ENCODE measurements around the gene KCNJ6. TPM values are rescaled to one million over a fixed set of nuclear protein-coding genes. Genes with fewer than 3 reads are reported as not detected.
"Not testable (repeated sequence)": the region's sequence is repeated elsewhere in the genome, so short reads cannot be mapped to it uniquely, and the experiment has no call there.

KCNJ6 gene
- total RNA-seq, 2 experiments from 2014 or later, result not detected

DNA sequence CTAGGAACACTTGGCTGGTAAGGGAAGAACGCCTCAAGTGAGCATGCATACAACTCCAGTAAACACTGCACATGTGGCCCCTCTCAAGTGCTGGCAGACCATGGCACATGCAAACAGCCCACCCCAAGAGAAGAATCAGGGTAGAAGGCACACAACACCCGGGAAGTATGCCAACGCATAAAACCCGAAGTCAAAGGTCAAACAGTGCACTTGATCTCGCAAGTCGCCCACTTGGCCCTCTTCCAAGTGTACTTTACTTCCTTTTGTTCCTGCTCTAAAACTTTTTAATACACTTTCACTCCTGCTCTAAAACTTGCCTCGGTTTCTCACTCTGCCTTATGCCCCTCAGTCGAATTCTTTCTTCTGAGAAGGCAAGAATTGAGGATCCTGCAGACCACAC is 4.0 kb upstream of the KCNJ6 start:
- CTCF ChIA-PET; ATAC-seq; DNase-seq; H3K36me3 Mint-ChIP-seq; H3K27ac Mint-ChIP-seq; H3K9me3 Mint-ChIP-seq (ENCODE audit: low read depth); H3K4me1 Mint-ChIP-seq; H3K4me3 Mint-ChIP-seq: not testable (repeated sequence)
- H3K27me3 Mint-ChIP-seq, result peaks cover 31% of the 10 kb centered on the region

DNA sequence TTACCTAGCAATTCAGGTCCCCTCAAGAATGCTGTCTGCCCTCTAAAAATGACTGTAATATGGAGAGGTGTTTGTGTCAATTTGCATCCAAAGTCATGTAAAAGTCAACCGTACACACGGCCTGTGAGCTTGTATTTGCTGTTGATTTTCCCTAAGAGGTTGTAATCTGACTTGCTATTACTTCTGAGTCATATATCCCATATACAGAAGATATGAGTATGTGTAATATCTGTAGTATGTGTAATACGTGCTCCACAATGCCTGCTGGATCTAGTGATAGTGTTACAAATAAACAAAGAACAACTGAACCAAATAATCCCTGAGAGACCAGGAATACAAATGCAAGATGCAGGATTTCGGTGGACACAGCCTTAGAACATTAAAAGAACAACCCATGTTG is 1.4 kb upstream of the KCNJ6 start:
- H3K4me1 Mint-ChIP-seq, result no peaks in the 10 kb centered on the region
- peaks cover 43% of the 10 kb centered on the region for H3K27me3 Mint-ChIP-seq
- CTCF ChIA-PET, result no interaction called here
- H3K27ac Mint-ChIP-seq, result no peak overlapping the region
- DNase-seq (no peak), ATAC-seq (no peak)
- no peak overlapping the region for H3K4me3 Mint-ChIP-seq
- peaks cover 2% of the 10 kb centered on the region for H3K9me3 Mint-ChIP-seq (ENCODE audit: low read depth)
- H3K36me3 Mint-ChIP-seq, result peaks cover 2% of the 10 kb centered on the region

DNA sequence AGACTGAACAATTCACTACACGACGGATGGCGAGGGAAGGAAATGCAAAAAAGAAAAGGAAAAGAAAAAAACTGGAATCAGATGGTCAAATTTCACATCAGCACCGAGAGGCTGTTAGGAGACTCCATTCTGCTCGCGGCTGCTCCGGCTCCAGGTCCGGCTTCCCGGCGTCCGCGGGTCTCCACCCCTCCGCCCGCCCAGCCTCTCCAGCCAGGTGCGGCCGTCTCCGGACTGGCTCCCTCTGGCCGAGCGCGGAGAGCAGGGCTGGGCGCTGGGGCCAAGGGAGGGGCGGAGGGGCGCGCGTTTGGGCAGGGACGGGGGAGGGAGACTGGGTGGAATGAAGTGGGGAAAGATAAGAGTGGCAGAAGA is 332 bp downstream of the KCNJ6 start:
- CTCF ChIA-PET, result no interaction called here
- ATAC-seq (no peak), DNase-seq (no peak)
- Mint-ChIP-seq H3K4me3 (no peak overlapping the region), H3K4me1 (no peaks in the 10 kb centered on the region), H3K9me3 (ENCODE audit: low read depth) (peaks cover 2% of the 10 kb centered on the region), H3K36me3 (peaks cover 2% of the 10 kb centered on the region), H3K27me3 (peaks cover 43% of the 10 kb centered on the region), H3K27ac (no peak overlapping the region)

DNA sequence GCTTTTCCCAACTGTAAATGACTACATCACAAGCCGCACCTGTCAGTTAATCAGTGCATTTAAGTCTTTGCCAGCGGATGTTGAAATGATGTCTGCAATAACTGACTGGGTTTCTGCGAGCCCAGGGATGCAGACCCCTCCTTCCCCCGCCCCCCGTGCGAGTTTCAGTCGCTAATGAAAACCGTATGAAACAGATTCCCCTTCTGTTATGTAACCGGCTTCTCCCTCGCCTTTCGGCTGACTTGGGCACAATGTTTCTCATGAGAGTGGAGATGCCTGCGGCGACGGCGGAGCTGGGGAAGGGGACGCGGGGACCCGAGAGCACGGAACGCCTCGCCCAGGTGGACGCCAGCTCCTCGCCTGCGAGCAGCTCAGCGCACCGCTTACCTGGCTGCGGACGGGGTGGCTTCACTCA is 753 bp downstream of the KCNJ6 start:
- H3K4me3 Mint-ChIP-seq, result no peak overlapping the region
- no peak overlapping the region for H3K27ac Mint-ChIP-seq
- CTCF ChIA-PET, result no interaction called here
- peaks cover 2% of the 10 kb centered on the region for H3K36me3 Mint-ChIP-seq
- peaks cover 2% of the 10 kb centered on the region for H3K9me3 Mint-ChIP-seq (ENCODE audit: low read depth)
- DNase-seq, result no peak
- no peaks in the 10 kb centered on the region for H3K4me1 Mint-ChIP-seq
- peaks cover 45% of the 10 kb centered on the region for H3K27me3 Mint-ChIP-seq
- ATAC-seq, result no peak

DNA sequence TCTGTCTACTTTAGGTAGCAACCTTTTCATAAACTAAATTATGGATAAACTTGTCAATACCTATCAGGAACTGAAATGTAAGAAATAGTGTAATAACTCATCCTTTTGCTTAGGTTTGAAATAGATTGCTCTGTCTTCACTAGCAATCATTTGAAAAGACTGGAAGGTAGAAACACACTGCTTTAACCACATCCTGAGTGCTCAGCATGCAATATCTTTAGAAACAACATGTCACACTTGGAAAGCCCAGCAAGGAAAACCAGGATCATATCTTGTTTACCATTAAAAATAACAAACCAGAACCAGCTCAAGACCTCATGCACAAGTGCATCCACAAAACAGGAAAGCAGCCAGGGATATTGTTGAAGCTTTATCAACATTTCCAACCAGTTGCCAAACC is 3.6 kb downstream of the KCNJ6 start:
- H3K4me3 Mint-ChIP-seq, result no peak overlapping the region
- H3K9me3 Mint-ChIP-seq (ENCODE audit: low read depth), result peaks cover 2% of the 10 kb centered on the region
- ATAC-seq (no peak), DNase-seq (no peak)
- peaks cover 37% of the 10 kb centered on the region for H3K27me3 Mint-ChIP-seq
- no peak overlapping the region for H3K27ac Mint-ChIP-seq
- H3K36me3 Mint-ChIP-seq, result peaks cover 2% of the 10 kb centered on the region
- CTCF ChIA-PET, result no interaction called here
- no peaks in the 10 kb centered on the region for H3K4me1 Mint-ChIP-seq

DNA sequence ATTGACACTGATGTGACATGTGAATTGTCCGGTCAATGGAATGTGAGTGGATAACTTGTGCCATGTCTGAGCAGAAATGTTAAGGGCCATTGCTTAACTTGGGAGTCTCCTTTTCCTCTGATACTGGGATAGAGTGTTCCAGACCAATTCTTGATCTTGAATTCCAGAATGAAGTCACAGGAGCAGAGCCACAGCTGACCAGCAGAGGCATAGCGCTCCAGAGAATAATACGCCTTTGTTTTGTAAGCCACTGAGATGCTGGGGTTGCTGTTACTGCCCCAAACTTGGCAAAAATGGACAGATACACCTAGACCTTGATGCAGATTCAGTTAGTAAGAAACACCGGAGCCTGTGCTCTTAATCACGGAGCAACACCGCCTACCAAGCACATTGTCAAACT is 6.3 kb downstream of the KCNJ6 start:
- DNase-seq (no peak), ATAC-seq (no peak)
- Mint-ChIP-seq H3K4me3 (no peak overlapping the region), H3K36me3 (no peaks in the 10 kb centered on the region), H3K27ac (no peak overlapping the region), H3K9me3 (ENCODE audit: low read depth) (no peaks in the 10 kb centered on the region), H3K4me1 (no peaks in the 10 kb centered on the region), H3K27me3 (peaks cover 13% of the 10 kb centered on the region)
- CTCF ChIA-PET, result no interaction called here

DNA sequence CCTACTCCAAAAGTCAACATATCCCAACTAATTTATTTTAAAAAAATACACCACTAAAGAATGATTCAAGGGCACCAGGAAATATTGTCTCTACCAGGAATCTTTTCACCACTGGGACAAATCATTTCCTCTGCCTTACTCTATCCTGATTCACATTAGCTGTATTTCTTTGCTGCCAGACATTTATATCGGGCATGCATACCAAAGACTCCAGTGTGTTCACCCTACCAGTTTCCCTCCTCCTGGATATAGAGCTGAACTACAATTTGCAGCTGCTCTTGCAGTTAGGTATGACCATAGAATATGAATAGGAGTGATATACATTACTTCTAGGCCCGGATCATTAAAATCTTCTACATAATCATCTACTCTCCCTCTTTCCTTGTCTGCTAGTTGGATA is 7.6 kb downstream of the KCNJ6 start:
- H3K9me3 Mint-ChIP-seq (ENCODE audit: low read depth), result no peaks in the 10 kb centered on the region
- CTCF ChIA-PET, result no interaction called here
- no peaks in the 10 kb centered on the region for H3K36me3 Mint-ChIP-seq
- peaks cover 7% of the 10 kb centered on the region for H3K27me3 Mint-ChIP-seq
- no peak for DNase-seq
- no peak for ATAC-seq
- no peaks in the 10 kb centered on the region for H3K4me1 Mint-ChIP-seq
- no peak overlapping the region for H3K27ac Mint-ChIP-seq
- no peak overlapping the region for H3K4me3 Mint-ChIP-seq

DNA sequence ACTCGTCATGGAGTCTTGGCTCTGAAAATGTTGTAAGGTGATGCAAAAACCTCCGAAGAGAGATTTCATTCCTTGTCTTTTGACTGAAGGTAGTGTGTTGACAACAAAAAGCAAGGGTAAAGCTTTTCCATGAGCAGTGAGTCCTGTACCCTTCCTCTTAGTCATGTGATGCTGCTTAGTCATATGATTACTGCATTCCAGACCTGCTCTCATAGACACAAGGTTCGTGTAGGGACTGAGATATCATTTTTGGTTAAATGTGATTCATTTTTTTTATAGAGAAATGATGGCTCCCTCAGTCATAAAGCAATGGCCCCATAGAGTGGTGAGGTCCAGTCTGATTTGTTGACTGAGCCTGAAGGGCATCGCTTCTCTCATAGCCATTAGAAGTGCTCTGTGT is 9.2 kb downstream of the KCNJ6 start:
- Mint-ChIP-seq H3K27me3 (peaks cover 8% of the 10 kb centered on the region), H3K36me3 (no peaks in the 10 kb centered on the region), H3K27ac (no peak overlapping the region), H3K4me3 (no peak overlapping the region), H3K9me3 (ENCODE audit: low read depth) (no peaks in the 10 kb centered on the region), H3K4me1 (no peaks in the 10 kb centered on the region)
- ATAC-seq (no peak), DNase-seq (no peak)
- CTCF ChIA-PET, result no interaction called here

DNA sequence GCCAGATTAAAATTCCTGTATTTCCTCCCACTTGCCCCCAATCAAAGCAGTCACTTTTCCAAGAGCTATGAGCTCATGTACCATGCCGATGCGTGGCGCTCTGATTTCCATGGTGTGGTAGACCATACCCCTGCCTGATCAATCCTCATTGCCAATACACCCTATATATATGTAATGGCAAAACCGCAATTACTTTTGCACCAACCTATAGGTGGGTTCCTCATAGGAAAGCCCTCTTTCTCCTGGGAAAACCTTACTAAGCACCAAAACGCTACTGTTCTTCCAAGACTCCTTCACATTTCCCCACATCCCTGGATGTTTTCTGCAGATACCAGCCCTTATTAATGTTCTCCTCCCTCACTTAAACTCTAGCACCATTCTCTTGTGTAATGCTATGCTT is 11.0 kb downstream of the KCNJ6 start:
- no peaks in the 10 kb centered on the region for H3K9me3 Mint-ChIP-seq (ENCODE audit: low read depth)
- H3K27me3 Mint-ChIP-seq, result peaks cover 4% of the 10 kb centered on the region
- CTCF ChIA-PET, result no interaction called here
- no peak for ATAC-seq
- no peak overlapping the region for H3K27ac Mint-ChIP-seq
- no peak overlapping the region for H3K4me3 Mint-ChIP-seq
- DNase-seq, result no peak
- H3K4me1 Mint-ChIP-seq, result no peaks in the 10 kb centered on the region
- no peaks in the 10 kb centered on the region for H3K36me3 Mint-ChIP-seq

DNA sequence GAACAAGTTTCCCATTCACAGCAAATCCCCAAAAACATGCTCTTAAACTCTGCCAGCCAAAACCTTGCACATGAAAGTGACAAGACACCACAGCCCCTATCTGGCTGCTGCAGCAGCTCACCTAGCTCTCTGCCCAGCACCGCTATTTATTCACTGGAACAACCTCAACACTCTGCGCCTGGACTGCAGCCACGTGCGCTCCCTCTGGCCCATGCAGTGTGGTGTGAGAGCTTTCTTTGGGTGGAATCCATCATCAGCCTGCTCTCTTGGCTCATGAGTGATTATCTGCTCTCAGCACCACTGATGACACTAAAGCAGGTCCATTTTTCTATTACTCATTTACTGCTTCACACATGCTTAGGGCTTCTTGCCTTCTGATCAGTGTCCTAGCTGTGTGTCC is 11.4 kb downstream of the KCNJ6 start:
- Mint-ChIP-seq H3K4me3 (no peak overlapping the region), H3K36me3 (no peaks in the 10 kb centered on the region), H3K4me1 (no peaks in the 10 kb centered on the region), H3K27ac (no peak overlapping the region), H3K27me3 (peaks cover 4% of the 10 kb centered on the region), H3K9me3 (ENCODE audit: low read depth) (no peaks in the 10 kb centered on the region)
- DNase-seq (no peak), ATAC-seq (no peak)
- CTCF ChIA-PET, result no interaction called here

DNA sequence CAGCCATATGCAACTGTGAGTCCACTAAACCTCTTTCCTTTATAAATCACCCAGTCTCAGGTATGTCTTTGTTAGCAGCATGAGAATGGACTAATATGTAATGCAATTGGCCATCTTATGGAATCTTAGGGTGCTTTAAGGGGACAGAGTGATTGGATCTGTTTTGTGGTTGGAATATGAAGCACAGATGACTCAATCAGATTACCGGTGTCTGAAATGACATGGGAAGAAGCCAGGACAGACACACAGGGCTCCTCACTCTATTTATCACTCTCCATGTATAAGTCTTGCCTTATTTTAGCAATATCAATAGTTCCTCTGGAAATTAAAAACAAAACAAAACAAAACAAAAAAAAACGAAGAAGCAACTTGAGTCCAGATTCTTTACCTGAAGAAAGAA is 12.9 kb downstream of the KCNJ6 start:
- Mint-ChIP-seq H3K4me1 (no peaks in the 10 kb centered on the region), H3K27ac (no peak overlapping the region), H3K4me3 (no peak overlapping the region), H3K36me3 (no peaks in the 10 kb centered on the region), H3K27me3 (peaks cover 6% of the 10 kb centered on the region), H3K9me3 (ENCODE audit: low read depth) (no peaks in the 10 kb centered on the region)
- DNase-seq (no peak), ATAC-seq (no peak)
- CTCF ChIA-PET, result no interaction called here

DNA sequence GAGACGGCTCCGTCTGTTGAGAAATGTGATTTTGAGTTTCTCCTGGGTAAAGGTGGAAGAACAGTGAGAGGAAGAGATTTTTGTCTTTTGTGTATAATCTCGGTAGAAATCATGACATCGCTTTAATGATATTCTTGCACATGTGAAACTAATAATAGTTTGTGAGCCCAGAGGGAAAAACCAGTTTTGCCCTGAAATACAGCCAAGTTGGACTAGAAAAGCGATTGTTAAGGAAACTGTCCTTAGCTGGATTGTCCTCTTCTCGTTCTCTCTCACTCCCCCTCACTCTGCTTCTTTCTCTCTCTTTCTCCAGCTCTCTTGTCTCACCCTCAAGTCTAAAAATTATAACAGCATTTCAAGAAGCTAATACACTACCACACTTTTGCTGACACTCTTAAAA is 17.1 kb downstream of the KCNJ6 start:
- CTCF ChIA-PET, result no interaction called here

DNA sequence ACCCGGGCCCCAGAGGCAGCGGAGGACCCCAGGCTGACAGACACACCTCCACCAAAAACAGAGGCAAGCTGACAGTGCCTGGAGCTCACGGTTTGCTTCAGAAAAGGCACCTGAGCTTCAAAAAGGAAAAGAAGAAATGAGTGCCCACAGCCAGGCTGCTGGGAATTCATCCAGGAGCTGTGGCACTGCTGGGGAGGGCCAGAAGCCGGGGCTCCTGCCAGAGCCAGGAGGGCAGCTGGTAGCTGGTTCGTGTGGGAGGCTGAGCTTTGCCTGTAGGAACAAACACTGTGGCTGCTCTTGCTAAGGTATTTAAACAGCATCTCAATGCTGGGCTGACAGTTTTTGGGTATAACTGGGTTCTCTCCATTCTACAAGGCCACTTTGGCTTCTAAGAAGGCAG is 19.5 kb downstream of the KCNJ6 start:
- no peaks in the 10 kb centered on the region for H3K9me3 Mint-ChIP-seq (ENCODE audit: low read depth)
- ATAC-seq, result no peak
- H3K4me3 Mint-ChIP-seq, result no peak overlapping the region
- H3K4me1 Mint-ChIP-seq, result no peaks in the 10 kb centered on the region
- CTCF ChIA-PET, result no interaction called here
- no peak overlapping the region for H3K27ac Mint-ChIP-seq
- H3K36me3 Mint-ChIP-seq, result no peaks in the 10 kb centered on the region
- DNase-seq, result no peak
- H3K27me3 Mint-ChIP-seq, result peaks cover 3% of the 10 kb centered on the region

More for the DNA sequence above, 17.1 kb downstream of the KCNJ6 start:
- Mint-ChIP-seq H3K9me3 (ENCODE audit: low read depth) (no peaks in the 10 kb centered on the region), H3K4me3 (no peak overlapping the region), H3K4me1 (no peaks in the 10 kb centered on the region), H3K36me3 (no peaks in the 10 kb centered on the region), H3K27ac (no peak overlapping the region), H3K27me3 (peaks cover 6% of the 10 kb centered on the region)
- ATAC-seq (no peak), DNase-seq (no peak)

DNA sequence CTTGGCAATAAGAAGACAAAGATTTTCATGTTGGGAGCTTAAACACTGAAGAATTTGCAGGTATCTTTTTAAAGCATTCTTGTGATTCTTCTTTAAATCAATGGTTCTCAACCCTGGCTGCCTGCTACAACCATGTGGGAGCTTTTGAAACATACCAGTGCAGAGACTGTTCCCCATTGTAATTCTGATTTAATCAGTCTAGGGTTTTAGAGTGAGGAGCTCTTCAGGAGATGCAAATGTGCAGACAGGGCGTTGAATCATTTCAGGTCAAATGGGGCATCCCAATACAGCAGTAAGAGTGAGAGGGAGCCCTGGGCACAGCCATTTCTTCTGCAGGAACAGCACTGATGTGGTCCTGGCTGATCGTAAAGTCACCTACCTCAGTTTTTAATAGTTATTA is 24.3 kb downstream of the KCNJ6 start:
- CTCF ChIA-PET, result no interaction called here
- Mint-ChIP-seq H3K9me3 (ENCODE audit: low read depth) (no peaks in the 10 kb centered on the region), H3K36me3 (no peaks in the 10 kb centered on the region), H3K27me3 (no peaks in the 10 kb centered on the region), H3K4me1 (no peaks in the 10 kb centered on the region), H3K27ac (no peak overlapping the region), H3K4me3 (no peak overlapping the region)
- DNase-seq, result no peak
- no peak for ATAC-seq

DNA sequence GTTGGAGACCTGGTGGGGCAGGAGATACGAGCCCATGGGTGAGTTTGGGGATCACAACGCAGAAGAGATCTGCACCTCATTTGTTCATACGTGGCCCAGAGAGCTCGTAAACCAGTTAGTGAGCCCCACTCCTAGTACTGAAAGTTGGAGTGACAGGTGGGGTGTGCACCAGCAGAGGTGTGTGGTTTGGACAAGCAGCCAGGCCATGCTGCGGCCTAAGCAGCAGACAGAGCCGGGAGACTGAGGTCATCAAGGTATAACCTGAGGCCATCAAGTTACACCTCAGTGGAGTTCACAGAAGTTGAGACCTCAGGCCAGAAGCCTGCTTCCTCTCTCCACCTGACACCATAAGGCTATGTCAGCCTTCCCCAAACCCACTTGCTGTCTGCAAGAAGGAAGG is 27.6 kb downstream of the KCNJ6 start:
- H3K4me1 Mint-ChIP-seq, result no peaks in the 10 kb centered on the region
- no peak for DNase-seq
- H3K27me3 Mint-ChIP-seq, result no peaks in the 10 kb centered on the region
- CTCF ChIA-PET, result no interaction called here
- no peak for ATAC-seq
- H3K9me3 Mint-ChIP-seq (ENCODE audit: low read depth), result no peaks in the 10 kb centered on the region
- no peak overlapping the region for H3K4me3 Mint-ChIP-seq
- no peaks in the 10 kb centered on the region for H3K36me3 Mint-ChIP-seq
- H3K27ac Mint-ChIP-seq, result no peak overlapping the region

Measured in activated CD8-positive, alpha-beta memory T cell treated with anti-CD3 and anti-CD28 coated beads, Interleukin-2, amount 10 ng/mL, durations not matched to agents 7 days and 5 days (primary cell).